ENCODE data around the gene NEK4.

DNA sequence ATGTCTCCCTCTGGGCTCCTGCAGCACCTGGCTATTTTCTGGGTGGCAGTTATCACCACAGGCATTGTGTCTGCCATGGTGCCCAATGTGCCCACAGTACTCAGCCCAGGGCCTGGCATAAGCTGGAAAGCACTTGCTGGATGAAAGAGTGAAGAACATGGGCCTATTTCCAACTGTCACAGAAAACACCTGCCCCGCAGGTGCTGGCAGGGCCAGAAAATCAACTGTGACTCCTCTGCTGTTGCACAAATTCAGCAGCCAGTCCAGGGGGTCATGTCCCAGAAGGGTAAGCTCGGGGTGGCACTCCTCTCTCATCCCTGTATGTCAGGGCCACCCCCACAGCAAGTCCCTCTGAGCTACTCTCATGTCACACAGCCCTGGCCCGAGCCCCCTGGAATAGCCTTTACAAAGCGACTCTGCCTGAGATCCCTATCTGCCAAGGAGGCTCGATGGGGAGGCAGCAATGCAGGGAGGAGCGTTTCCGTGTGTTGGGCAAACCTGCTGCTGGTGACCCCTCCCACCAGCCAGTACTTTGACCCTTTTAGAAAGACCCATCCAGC is 40.8 kb upstream of the NEK4 start:
- TF ChIP-seq ZNF558 (tag by site-specific recombination; IDR thresholded peaks at IDR 0.05) (no peak), ZEB2 (tag by site-specific recombination; IDR thresholded peaks at IDR 0.05) (no peak), ZBTB21 (tag by site-specific recombination; IDR thresholded peaks at IDR 0.05) (no peak), ZFP41 (tag by site-specific recombination; IDR thresholded peaks at IDR 0.05; ENCODE audit: borderline replicate concordance) (no peak), ZNF121 (tag by site-specific recombination; IDR thresholded peaks at IDR 0.05) (no peak), ZBTB1 (tag by site-specific recombination; IDR thresholded peaks at IDR 0.05) (no peak), MYNN (tag by site-specific recombination; IDR thresholded peaks at IDR 0.05; ENCODE audit: borderline replicate concordance) (no peak), ZNF610 (tag by site-specific recombination; IDR thresholded peaks at IDR 0.05; ENCODE audit: borderline replicate concordance) (no peak)
- TF ChIP-seq, protein P1, sequence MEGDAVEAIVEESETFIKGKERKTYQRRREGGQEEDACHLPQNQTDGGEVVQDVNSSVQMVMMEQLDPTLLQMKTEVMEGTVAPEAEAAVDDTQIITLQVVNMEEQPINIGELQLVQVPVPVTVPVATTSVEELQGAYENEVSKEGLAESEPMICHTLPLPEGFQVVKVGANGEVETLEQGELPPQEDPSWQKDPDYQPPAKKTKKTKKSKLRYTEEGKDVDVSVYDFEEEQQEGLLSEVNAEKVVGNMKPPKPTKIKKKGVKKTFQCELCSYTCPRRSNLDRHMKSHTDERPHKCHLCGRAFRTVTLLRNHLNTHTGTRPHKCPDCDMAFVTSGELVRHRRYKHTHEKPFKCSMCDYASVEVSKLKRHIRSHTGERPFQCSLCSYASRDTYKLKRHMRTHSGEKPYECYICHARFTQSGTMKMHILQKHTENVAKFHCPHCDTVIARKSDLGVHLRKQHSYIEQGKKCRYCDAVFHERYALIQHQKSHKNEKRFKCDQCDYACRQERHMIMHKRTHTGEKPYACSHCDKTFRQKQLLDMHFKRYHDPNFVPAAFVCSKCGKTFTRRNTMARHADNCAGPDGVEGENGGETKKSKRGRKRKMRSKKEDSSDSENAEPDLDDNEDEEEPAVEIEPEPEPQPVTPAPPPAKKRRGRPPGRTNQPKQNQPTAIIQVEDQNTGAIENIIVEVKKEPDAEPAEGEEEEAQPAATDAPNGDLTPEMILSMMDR (tag by site-specific recombination; IDR thresholded peaks at IDR 0.05) = no peak
